ENCODE data around the gene IL1R2. TPM values are rescaled to one million over a fixed set of nuclear protein-coding genes. Genes with fewer than 3 reads are reported as not detected.
A peak's percentile ranks its signal among the peaks of the same experiment; 100 is the strongest.

IL1R2 gene
- total and polyA plus RNA-seq, 2 of the 13 experiments (the other 11 are each of a cell fraction or from before 2014, with no cell fraction given) = 3.6 to 7.3 TPM

GRCh38 chr2:102053096-102053495, 61.3 kb downstream of the IL1R2 start (continued):
- TF ChIP-seq ZBTB46 (CRISPR knock-in tag; IDR thresholded peaks at IDR 0.05; ENCODE audit: borderline replicate concordance) = no peak
- no peak for TF ChIP-seq FOXO1 (CRISPR knock-in tag; IDR thresholded peaks at IDR 0.05)
- TF ChIP-seq IRF1 (CRISPR knock-in tag; IDR thresholded peaks at IDR 0.05; ENCODE audit: low read depth) = no peak
- no peak for TF ChIP-seq LBX2 (CRISPR knock-in tag; IDR thresholded peaks at IDR 0.05; ENCODE audit: borderline replicate concordance)
- TF ChIP-seq HNF4A (CRISPR knock-in tag; IDR thresholded peaks at IDR 0.05) = peak; percentile 52; the same call in 1 of the 2 replicates
- no peak for TF ChIP-seq NFIB (CRISPR knock-in tag; IDR thresholded peaks at IDR 0.05; ENCODE audit: borderline replicate concordance)
- no peak for TF ChIP-seq CENPX (CRISPR knock-in tag; IDR thresholded peaks at IDR 0.05)
- no peak for TF ChIP-seq KDM3A (CRISPR knock-in tag; IDR thresholded peaks at IDR 0.05; ENCODE audit: low read depth)
- no peak for TF ChIP-seq HNF4G (IDR thresholded peaks at IDR 0.05; ENCODE audit: borderline replicate concordance, low read depth, low read length)
- no peak for TF ChIP-seq HNF4G (CRISPR knock-in tag; IDR thresholded peaks at IDR 0.05; ENCODE audit: borderline replicate concordance, low read depth)
- no peak for TF ChIP-seq ZNF558 (CRISPR knock-in tag; IDR thresholded peaks at IDR 0.05; ENCODE audit: borderline replicate concordance)
- no peak for TF ChIP-seq MXI1 (IDR thresholded peaks at IDR 0.05; ENCODE audit: borderline replicate concordance, low read depth, low read length)
- TF ChIP-seq BCL3 (CRISPR knock-in tag; IDR thresholded peaks at IDR 0.05) = no peak
- TF ChIP-seq KLF13 (CRISPR knock-in tag; IDR thresholded peaks at IDR 0.05) = no peak
- no peak for TF ChIP-seq PHF20 (CRISPR knock-in tag; IDR thresholded peaks at IDR 0.05)
- no peak for TF ChIP-seq GTF2F1 (IDR thresholded peaks at IDR 0.05; ENCODE audit: low read length)
- TF ChIP-seq ZBTB42 (CRISPR knock-in tag; IDR thresholded peaks at IDR 0.05) = no peak
- no peak for TF ChIP-seq ZNF260 (CRISPR knock-in tag; IDR thresholded peaks at IDR 0.05; ENCODE audit: borderline replicate concordance, low read depth)
- no peak for TF ChIP-seq SMAD3 (CRISPR knock-in tag; IDR thresholded peaks at IDR 0.05)
- TF ChIP-seq SKIL (CRISPR knock-in tag; IDR thresholded peaks at IDR 0.05; ENCODE audit: borderline replicate concordance) = no peak
- TF ChIP-seq CREM (IDR thresholded peaks at IDR 0.05) = no peak
- no peak for TF ChIP-seq CREM (CRISPR knock-in tag; IDR thresholded peaks at IDR 0.05)
- TF ChIP-seq ZNF747 (CRISPR knock-in tag; IDR thresholded peaks at IDR 0.05; ENCODE audit: borderline replicate concordance) = no peak
- peak; percentile 48; the same call in 1 of the 2 replicates for TF ChIP-seq HOXA3 (CRISPR knock-in tag; IDR thresholded peaks at IDR 0.05)
- TF ChIP-seq RNF2 (conservative IDR thresholded peaks at IDR 0.05; ENCODE audit: low read depth) = no peak
- TF ChIP-seq KDM1A (CRISPR knock-in tag; IDR thresholded peaks at IDR 0.05) = no peak
- 0 out of 2 replicates have a peak, but pooled peaks have one; percentile 59 for TF ChIP-seq MZF1 (CRISPR knock-in tag; IDR thresholded peaks at IDR 0.05; ENCODE audit: borderline replicate concordance)
